AG09319 (cell line): ENCODE data around the gene PDHA1.

Experiments
- DNase-seq: peaks from one replicate; pipeline ENCODE4 v3.0.0-alpha.2; 2010; ENCODE audit warnings: low read depth; ENCODE audit errors: extremely low read depth
- TF ChIP-seq, protein P1 (sequence below): IDR thresholded peaks from 2 replicates; pipeline ENCODE4 v1.5.1; 2011; ENCODE audit warnings: low read depth, mild to moderate bottlenecking, inconsistent platforms, low read length, moderate library complexity

The PDHA1 gene

DNA sequence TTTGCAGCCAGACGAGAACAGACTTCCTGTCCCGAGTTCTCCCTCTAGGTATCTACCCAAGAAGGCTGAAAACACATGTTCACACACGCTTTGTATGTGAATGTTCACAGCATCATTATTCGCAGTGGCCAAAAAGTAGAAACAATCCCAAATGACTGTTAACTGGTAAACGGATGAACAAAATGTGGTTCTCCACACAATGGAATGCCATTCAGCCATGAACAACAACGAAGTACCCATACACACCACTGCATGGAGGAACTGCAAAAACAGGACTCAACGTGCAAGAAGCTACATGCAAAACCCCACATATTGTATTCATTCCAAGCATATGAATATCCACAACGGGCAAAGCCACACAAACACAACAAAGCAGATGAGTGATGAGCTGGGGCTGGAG is 45.0 kb downstream of the PDHA1 start:
- TF ChIP-seq, protein P1, sequence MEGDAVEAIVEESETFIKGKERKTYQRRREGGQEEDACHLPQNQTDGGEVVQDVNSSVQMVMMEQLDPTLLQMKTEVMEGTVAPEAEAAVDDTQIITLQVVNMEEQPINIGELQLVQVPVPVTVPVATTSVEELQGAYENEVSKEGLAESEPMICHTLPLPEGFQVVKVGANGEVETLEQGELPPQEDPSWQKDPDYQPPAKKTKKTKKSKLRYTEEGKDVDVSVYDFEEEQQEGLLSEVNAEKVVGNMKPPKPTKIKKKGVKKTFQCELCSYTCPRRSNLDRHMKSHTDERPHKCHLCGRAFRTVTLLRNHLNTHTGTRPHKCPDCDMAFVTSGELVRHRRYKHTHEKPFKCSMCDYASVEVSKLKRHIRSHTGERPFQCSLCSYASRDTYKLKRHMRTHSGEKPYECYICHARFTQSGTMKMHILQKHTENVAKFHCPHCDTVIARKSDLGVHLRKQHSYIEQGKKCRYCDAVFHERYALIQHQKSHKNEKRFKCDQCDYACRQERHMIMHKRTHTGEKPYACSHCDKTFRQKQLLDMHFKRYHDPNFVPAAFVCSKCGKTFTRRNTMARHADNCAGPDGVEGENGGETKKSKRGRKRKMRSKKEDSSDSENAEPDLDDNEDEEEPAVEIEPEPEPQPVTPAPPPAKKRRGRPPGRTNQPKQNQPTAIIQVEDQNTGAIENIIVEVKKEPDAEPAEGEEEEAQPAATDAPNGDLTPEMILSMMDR, result no peak
- no peak for DNase-seq

DNA sequence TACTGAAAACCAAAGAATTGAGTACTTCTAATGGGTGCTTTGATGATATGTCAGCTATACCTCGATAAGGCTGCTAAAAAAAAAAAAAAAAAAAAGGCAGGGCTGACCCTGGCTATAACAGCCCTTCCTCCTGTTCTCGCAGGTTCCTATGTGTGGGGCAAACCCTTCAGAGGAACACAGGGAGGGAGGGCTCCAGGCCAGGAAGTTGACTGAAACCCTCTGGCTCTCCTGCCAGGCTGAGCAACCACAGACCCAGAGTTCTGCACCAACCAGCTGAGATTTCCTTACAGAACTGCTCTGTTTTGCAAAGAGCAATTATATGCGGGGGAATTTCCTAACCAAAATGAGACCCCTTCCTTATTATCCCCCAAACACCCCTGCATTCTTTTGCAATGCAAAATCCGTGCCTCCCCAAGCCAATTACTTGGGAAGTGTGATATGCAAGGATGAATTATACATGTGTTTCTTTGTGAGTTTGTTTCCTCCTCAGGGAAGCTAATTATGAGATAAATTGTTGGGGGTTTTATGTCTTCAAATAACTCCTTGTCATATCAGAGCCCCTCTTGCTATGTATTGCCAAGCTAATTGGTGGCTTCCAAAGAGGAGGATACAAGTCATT is 45.6 kb downstream of the PDHA1 start:
- TF ChIP-seq, protein P1, result no peak
- DNase-seq, result no peak

DNA sequence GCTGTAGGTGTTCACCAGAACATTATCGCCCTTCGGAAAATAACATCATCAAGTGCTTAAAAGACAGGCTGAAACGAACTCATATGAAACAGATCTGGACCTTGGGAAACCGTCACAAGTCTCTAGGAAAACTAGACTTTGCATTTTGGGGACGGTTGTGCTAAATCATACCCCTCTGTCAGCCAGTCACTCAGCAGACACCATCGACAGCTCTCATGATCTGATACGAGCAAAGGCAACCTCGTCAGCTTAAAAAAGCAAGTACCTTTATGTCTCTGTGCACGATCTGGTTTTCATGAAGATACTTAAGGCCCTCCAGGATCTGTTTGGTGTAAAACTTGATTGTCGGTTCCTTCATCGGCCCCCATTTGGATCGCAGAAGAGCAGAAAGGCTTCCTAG is 48.4 kb downstream of the PDHA1 start:
- TF ChIP-seq, protein P1, result no peak
- DNase-seq, result no peak

DNA sequence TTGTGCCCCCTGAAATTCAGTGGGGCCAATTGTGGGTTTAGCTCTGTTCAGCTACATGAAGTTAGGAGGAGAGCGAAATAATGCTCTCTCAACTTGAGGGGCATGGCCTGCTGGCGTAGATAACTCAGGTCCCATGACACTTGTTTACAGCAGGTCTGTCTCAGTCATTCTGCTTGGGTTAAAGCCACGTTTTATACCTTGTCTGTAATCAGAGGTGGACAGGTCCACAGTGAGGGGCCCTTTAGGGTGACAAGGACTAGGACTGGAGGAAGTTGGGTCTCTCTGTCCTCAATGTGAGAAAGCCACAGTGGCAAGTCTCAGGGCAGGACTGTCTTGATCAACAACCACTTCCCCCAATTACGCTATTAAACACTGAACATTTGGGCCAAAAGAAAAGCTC is 49.0 kb downstream of the PDHA1 start:
- no peak for DNase-seq
- TF ChIP-seq, protein P1, result no peak

DNA sequence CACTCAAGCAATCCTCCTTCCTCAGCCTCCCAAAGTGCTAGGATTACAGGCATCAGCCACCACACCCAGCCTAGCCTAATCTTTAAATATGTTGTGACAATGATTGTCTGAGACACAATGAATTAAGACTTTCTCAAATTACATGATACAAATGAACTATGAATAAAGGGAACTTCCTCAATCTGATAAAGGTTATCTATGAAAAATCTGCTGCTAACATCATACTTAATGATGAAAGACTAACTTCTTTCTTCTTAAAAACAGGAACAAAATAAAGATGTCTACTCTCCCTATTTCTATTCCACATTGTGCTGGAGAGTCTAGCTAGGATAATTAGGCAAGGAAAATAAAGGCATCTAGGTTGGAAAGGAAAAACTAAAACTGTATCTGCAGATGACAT is 60.0 kb downstream of the PDHA1 start:
- DNase-seq, result no peak
- TF ChIP-seq, protein P1, result no peak

DNA sequence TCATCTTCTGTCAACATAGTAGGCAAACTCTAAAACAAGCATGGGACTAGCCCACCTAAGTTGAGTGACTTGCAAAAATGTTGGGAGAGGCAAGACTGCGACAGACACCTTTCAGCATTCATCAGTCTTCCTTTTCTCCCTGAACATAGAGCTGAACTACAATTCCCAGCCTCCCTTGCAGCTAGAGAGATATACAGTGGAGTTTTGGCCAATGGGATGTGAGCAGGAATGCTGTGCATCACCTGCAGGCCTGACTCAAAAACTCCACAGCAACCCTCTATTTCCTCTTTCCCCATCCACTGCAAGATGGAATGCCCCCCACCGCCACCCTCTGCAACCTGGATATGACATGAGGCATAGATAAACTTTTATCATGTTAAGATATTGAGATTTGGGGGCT is 66.5 kb downstream of the PDHA1 start:
- TF ChIP-seq, protein P1, result no peak

More for the DNA sequence above, 66.5 kb downstream of the PDHA1 start:
- DNase-seq, result no peak
